MM.1S (cell line): Measurements from ENCODE around the gene CHN2.

ENCODE experiments used
- DNase-seq: peaks from one replicate; pipeline ENCODE4 v3.0.0-alpha.2; 2015
- H2AFZ ChIP-seq: fragments of 300-600 bp; sonication (generic); 2 replicates; pipeline ENCODE4 v1.6.0; 2016; ENCODE audit warnings: antibody characterized with exemption, low read length
- H3F3A ChIP-seq: fragments of 300-600 bp; sonication (generic); 2 replicates; pipeline ENCODE4 v1.6.1; 2016; ENCODE audit warnings: mild to moderate bottlenecking, antibody characterized with exemption, low read length, moderate library complexity, mixed read lengths; ENCODE audit not compliant: insufficient read depth
- H3K27ac ChIP-seq: fragments of 300-600 bp; sonication (generic); 2 replicates; pipeline ENCODE4 v1.5.1; 2016; ENCODE audit warnings: mild to moderate bottlenecking, low read length
- H3K27me3 ChIP-seq: fragments of 300-600 bp; sonication (generic); replicated peaks from 2 replicates; pipeline ENCODE4 v1.6.0; 2016; ENCODE audit warnings: low read length; ENCODE audit not compliant: insufficient read depth
- H3K36me3 ChIP-seq: fragments of 300-600 bp; sonication (generic); replicated peaks from 2 replicates; pipeline ENCODE4 v1.6.1; 2016; ENCODE audit warnings: mild to moderate bottlenecking, low read length, mixed read lengths; ENCODE audit not compliant: insufficient read depth
- H3K4me1 ChIP-seq: fragments of 300-600 bp; sonication (generic); 2 replicates; pipeline ENCODE4 v1.6.1; 2016; ENCODE audit warnings: low read length, mixed read lengths
- H3K4me2 ChIP-seq: fragments of 300-600 bp; sonication (generic); 2 replicates; pipeline ENCODE4 v1.6.0; 2016; ENCODE audit warnings: low read depth, low read length
- H3K4me3 ChIP-seq: fragments of 300-600 bp; sonication (generic); 2 replicates; pipeline ENCODE4 v1.5.1; 2016; ENCODE audit warnings: low read length, mixed read lengths
- H3K79me2 ChIP-seq: fragments of 300-600 bp; sonication (generic); 2 replicates; pipeline ENCODE4 v1.6.1; 2016; ENCODE audit warnings: mixed run types, low read length, mixed read lengths
- H3K9ac ChIP-seq: fragments of 300-600 bp; sonication (generic); 2 replicates; pipeline ENCODE4 v1.6.1; 2016; ENCODE audit warnings: low read length, mixed read lengths
- H3K9me2 ChIP-seq: fragments of 300-600 bp; sonication (generic); replicated peaks from 2 replicates; pipeline ENCODE4 v1.6.1; 2016; ENCODE audit warnings: mild to moderate bottlenecking, low read length, mixed read lengths; ENCODE audit not compliant: insufficient read depth
- H3K9me3 ChIP-seq: fragments of 300-600 bp; sonication (generic); replicated peaks from 2 replicates; pipeline ENCODE4 v1.6.1; 2016; ENCODE audit warnings: mild to moderate bottlenecking, low read length, mixed read lengths; ENCODE audit not compliant: insufficient read depth
- H4K20me1 ChIP-seq: fragments of 300-600 bp; sonication (generic); 2 replicates; pipeline ENCODE4 v1.6.1; 2016; ENCODE audit warnings: mild to moderate bottlenecking, low read length, moderate library complexity, mixed read lengths; ENCODE audit not compliant: insufficient read depth
- EZH2 ChIP-seq: fragments of 300-600 bp; sonication (generic); optimal IDR thresholded peaks from 2 replicates; pipeline ENCODE3; 2017; ENCODE audit warnings: low read depth, mild to moderate bottlenecking, antibody characterized with exemption, low read length, mixed read lengths
- EZH2phosphoT487 ChIP-seq: fragments of 300-600 bp; sonication (generic); IDR thresholded peaks from 2 replicates; pipeline ENCODE4 v1.6.1; 2018; ENCODE audit warnings: antibody characterized with exemption, low read length
- TF ChIP-seq, protein P1 (sequence below): fragments of 300-600 bp; sonication (generic); IDR thresholded peaks from 2 replicates; pipeline ENCODE4 v1.5.1; 2016; ENCODE audit warnings: antibody characterized with exemption, low read length, mixed read lengths

CHN2 gene

DNA sequence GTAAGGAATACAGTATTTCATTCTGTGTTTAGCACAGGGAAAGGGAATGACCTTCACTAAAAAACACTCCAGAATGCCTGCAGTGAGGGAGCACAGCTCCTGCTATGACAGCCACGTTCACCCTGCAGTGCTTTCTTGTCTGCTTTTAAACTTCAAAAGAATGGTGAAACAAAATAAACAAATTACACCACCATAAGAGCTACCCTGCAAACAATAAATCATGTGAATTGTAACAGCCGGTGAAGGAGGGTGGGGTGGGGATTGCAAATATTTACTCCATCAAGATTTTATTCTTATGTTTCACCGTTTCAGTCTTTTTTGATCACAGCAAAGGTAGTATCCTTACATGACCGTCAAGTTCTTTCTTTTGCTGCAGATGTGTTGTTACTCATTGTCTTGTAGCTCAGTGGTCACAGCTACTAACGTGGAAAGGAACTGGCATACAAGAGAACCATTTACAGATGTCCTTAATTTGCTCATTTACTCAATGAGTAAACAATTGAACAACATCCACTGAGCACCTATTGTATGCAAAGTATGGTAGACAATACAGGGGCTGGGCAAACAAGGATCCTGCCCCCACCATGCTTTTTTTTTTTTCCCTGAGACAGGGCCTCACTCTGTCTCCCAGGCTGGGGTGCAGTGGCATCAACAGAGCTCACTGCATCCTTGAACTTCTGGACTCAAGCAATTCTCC lies 4.1 kb upstream of the CHN2 start:
- Histone ChIP-seq H4K20me1 (no peaks in the 10 kb centered on the region), H3K27ac (no peak overlapping the region), H3F3A (no peaks in the 10 kb centered on the region; the same call in 1 of the 2 replicates), H3K36me3 (no peaks in the 10 kb centered on the region), H3K4me1 (no peaks in the 10 kb centered on the region), H3K79me2 (no peaks in the 10 kb centered on the region), H3K9ac (no peak overlapping the region), H3K4me2 (no peak overlapping the region), H2AFZ (no peak overlapping the region), H3K9me3 (no peaks in the 10 kb centered on the region), H3K4me3 (no peak overlapping the region), H3K9me2 (no peaks in the 10 kb centered on the region), H3K27me3 (no peaks in the 10 kb centered on the region)
- DNase-seq: no peak
- no peak for TF ChIP-seq EZH2phosphoT487
- TF ChIP-seq, protein P1, sequence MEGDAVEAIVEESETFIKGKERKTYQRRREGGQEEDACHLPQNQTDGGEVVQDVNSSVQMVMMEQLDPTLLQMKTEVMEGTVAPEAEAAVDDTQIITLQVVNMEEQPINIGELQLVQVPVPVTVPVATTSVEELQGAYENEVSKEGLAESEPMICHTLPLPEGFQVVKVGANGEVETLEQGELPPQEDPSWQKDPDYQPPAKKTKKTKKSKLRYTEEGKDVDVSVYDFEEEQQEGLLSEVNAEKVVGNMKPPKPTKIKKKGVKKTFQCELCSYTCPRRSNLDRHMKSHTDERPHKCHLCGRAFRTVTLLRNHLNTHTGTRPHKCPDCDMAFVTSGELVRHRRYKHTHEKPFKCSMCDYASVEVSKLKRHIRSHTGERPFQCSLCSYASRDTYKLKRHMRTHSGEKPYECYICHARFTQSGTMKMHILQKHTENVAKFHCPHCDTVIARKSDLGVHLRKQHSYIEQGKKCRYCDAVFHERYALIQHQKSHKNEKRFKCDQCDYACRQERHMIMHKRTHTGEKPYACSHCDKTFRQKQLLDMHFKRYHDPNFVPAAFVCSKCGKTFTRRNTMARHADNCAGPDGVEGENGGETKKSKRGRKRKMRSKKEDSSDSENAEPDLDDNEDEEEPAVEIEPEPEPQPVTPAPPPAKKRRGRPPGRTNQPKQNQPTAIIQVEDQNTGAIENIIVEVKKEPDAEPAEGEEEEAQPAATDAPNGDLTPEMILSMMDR: no peak
- TF ChIP-seq EZH2: no peak

DNA sequence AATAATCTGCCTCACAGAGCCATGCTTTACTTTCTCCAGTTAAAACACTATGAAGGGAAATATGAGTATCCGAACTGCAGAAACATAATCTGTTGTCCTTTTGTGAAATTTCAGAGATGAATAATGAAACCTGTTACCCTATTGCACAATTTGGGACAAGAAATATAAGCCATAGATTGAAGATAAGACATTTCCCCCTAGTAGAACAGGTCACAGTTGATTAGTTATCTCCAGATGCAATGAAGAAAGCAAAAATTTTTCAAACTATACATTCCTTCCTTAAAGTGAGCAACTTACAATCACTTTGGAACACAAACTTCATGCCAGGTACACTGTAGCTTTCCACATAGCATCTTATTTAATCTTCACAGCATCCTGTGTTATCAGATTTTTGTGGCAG lies 2.3 kb upstream of the CHN2 start:
- H3K4me2 ChIP-seq: no peak overlapping the region
- no peaks in the 10 kb centered on the region for H3K27me3 ChIP-seq

DNA sequence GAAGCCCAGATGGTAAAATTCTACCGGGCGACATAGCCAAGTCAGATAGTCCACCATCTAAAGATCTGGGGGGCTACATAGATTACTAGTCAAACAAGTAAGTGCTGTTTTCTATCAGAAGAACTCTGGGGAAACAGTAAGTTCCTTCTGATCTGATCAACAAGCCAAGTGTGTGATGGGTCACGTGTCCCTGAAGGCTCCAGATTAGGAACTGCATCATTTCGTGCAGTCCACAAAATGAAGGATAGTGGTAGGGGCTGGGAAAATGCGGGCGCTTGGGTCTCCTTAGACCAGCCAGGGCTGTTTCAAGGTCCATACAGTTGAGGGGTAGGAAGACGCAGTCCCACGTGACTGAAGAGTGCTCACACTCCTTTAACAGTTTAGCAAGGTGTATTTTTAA lies 1.8 kb upstream of the CHN2 start:
- Histone ChIP-seq H3K9me3 (no peaks in the 10 kb centered on the region), H3K36me3 (no peaks in the 10 kb centered on the region), H3K4me1 (peaks cover 13% of the 10 kb centered on the region), H3K9ac (no peak overlapping the region), H2AFZ (no peak overlapping the region), H3K9me2 (no peaks in the 10 kb centered on the region), H3F3A (peaks cover 19% of the 10 kb centered on the region), H3K4me2 (no peak overlapping the region), H4K20me1 (no peaks in the 10 kb centered on the region), H3K27me3 (no peaks in the 10 kb centered on the region), H3K79me2 (no peaks in the 10 kb centered on the region), H3K27ac (no peak overlapping the region), H3K4me3 (no peak overlapping the region)
- TF ChIP-seq EZH2phosphoT487 (no peak), EZH2 (no peak)
- TF ChIP-seq, protein P1: no peak
- DNase-seq: no peak

More for the DNA sequence above, 2.3 kb upstream of the CHN2 start:
- TF ChIP-seq EZH2: no peak
- no peak for TF ChIP-seq EZH2phosphoT487
- TF ChIP-seq, protein P1: no peak
- Histone ChIP-seq H4K20me1 (no peaks in the 10 kb centered on the region), H3K27ac (no peak overlapping the region), H3K9me3 (no peaks in the 10 kb centered on the region), H3K9ac (no peak overlapping the region), H3F3A (peaks cover 18% of the 10 kb centered on the region), H3K36me3 (no peaks in the 10 kb centered on the region), H3K4me1 (peaks cover 8% of the 10 kb centered on the region), H3K79me2 (no peaks in the 10 kb centered on the region), H3K9me2 (no peaks in the 10 kb centered on the region), H2AFZ (no peak overlapping the region), H3K4me3 (no peak overlapping the region)
- no peak for DNase-seq
